ENCODE results near the gene NOL4L.

- TF ChIP-seq CTCF (IDR thresholded peaks at IDR 0.05) (no peak), POLR2A (IDR thresholded peaks at IDR 0.05; ENCODE audit: low read depth) (no peak), POLR2AphosphoS5 (IDR thresholded peaks at IDR 0.05) (no peak), EP300 (IDR thresholded peaks at IDR 0.05) (no peak)
Measured at GRCh38 chr20:32583581-32584070, 1.5 kb downstream of the NOL4L start.
